CD4-positive, alpha-beta T cell treated with Interferon gamma for 1 hour (primary cell): Measurements from ENCODE around the gene TRAM2.

ENCODE experiments used
- DNase-seq: peaks from one replicate; pipeline ENCODE4 v3.0.0-alpha.2; 2020

TRAM2 gene

DNA sequence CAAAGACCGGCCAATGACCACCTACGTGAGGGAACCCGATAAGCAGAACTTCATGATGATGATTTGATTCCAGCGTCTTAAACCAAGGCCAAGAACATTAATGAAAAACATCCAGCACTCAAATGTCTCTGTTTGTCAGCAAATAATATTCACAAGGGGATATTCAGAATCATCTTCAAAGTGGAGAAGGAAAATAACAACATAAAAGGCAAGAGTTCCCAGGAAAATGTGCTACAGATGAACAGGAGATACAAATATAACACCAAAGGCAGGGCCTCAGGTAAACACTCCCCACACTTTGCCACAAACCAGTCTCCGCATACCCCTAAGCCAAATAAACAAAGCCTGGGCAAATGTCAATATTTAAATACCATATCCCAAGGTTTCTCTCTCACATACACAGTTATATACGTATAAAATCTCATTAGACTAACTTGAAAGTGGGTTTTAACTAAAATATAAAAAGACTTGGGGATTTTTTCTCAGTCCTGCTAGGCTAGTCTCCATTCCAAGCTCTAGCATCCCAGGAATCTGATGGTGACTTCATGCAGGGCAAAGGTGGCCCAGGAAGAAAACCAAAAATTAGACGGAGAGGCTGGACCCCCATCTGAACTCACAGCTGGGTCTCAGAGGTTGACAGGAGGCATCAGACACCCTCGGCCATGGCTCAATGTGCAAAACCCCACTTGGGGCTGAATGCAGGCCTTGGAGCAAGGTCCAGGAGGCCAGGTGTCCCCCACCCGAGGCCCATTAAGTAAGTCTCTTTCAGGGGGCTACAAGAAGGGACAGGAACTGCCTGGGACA, 32.1 kb downstream of the TRAM2 start:
- no peak for DNase-seq

DNA sequence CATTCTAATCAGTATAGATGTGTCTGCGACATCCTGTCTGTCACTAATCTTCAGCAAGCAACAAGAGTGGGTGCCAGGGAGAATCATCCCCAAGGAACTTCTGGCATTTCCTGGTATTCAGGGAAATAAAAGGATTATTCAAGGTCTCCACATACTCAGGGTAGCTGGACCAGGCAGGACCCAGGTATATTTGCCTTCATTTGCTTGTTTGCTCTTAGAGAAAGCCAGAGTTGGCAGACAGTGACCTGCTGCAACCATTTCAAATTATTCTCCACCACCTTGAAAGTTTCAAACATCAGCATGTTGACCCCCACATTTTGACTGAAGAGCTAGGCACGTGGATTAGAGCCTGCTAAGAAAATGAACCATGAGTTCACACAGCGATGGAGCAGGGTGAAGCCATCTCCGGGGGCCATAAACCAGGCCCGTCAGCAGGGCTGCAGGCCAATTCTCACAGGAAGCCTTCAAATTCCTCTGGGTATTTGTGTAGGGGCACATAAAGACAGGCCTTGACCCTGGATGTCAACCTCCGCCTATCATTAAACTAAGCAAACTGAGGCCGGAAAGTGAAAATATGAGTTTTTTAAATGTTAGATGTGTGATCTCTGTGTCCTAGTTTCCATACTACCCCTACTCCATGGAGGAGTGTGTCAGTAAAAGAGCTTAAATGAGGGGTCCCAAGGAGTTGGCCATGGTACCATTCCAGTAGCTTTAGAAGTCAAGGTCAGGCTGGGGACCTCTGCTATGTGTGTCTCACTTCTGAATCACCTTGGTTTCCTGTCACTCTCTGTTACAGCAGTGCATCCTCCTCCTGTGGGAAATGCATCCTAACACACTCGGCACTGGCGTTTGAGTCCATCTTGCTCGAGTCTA, 32.9 kb downstream of the TRAM2 start:
- no peak for DNase-seq

DNA sequence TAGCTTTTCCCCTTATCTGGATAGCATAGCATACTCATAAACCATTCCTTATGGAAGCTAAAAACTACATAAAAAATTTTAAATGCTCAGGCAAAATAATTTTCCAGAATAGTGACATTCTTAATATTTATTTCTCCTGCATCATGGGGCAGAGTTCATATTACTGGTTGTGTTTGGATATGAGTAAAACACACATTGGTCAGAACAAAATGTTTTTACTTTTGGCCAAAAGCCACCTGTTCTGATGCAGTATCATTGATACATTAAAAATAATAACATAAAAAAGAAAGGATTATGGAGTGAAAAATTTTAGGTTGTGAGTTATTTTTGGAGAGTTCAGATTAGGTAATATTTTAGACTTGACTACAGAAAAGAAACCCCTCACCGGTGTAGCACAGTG, 33.6 kb downstream of the TRAM2 start:
- no peak for DNase-seq

DNA sequence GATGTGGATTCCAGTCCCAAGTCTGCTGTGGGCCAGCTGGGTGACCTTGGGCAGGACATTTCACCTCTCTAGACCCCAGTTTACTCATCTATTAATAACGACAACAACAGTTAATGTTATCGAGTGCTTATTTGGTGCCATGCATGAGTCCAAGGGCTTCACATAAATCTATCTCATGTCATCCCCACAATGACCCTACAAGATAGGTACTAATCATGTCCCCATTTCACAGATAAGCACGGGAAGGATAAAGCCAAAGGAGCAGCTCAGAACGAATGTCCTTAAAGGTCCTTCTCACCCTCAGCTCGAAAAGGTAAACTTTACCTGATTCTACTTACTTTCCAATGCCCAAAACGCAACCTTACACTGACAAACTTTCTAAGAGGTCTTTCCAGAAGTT, 35.7 kb downstream of the TRAM2 start:
- no peak for DNase-seq

DNA sequence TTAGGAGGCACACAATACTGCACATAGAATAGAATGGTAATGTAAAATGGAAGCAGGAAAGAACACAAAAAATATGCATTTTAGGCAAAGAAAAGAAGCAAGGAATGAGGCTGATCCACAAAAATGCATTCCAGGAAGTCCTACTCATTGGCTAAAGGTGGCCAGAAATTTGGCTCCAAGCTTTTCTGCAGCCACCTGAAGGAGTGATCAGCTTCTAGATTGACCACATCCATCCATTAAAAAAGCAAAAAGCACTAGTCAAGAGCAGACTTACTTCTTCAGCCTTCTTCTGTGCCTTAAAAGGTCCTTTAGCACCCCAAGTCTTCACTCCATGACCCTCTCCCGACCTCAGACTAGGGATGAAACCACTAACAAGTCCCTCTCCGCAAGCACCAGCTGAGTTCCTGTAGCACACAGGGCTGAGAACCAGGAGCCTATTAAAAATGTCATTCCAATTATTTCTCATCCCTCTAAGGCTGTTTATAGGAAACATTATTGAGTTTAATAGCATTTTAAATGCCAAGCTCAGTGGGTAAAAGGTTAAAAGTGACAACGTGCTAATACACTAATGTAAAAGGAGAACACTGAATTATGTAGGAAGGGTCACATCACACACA, 36.5 kb downstream of the TRAM2 start:
- no peak for DNase-seq

DNA sequence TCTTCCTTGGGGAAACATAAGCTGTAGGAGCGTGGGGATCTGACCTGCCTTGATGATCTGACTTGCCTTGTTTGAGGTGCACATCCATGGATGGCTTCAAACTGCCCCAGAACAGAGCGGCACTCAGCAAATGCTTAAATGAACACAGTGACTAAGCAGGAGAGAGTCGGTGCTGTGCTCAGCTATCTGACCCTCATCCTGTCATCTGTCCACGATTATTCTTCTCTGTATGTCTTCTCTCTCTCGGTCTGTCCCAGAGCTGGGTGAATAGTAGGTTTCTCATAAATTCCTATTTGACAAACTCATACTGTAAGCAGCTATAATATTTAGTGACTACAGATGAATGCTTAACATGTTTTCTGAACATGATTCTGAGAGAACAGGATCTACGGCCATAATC, 37.3 kb downstream of the TRAM2 start:
- DNase-seq, result no peak

DNA sequence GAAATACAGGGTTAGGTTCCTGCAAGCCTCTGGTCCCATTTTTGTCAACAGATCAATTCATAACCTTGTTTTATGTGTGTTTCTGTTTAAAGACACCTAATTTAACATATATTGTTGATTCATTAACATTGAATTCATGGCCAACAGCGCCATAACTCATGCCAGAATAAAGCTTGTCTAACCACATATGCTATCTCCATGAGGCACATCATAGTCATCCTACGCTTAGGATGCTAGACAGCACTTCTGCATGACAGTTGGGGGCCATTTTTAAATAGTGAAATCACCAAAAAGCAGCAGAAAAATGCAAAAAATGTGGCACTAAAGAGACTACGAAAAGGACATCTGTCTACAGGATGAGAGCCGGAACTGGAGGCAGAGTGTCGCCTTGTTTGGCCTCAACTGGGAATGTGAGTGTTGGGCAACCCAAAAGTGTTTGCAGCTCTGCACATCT, 37.9 kb downstream of the TRAM2 start:
- no peak for DNase-seq

DNA sequence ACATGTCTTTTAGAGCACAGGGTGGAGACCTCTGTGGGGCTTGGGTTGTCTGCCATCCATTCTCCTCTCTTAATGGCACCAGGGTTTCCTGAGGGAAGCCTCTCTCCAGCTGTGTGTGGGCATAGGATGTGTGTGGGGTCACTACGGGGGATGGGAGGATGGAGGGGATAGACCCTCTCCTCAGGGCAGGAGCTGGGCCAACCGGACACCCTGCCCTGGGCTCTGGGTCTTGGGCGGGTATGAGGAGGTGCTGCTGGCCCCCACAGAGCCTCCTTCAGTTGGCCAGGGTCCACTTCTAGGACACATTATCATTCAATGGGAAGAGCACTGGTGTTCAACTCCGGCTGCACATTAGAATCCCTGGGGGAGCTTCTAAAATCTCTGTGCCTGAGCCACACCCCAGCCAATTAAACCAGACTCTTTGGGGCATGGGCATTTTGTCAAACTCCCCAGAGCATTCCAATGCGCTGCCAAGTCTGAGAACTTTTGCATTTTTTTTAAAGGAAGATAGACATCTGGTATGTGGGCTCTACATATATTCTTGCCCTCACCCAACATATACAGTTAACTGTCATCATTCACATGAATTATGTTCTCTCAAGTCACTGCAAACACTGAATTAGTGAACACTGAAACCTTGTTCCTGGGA, 38.5 kb downstream of the TRAM2 start:
- DNase-seq, result no peak

DNA sequence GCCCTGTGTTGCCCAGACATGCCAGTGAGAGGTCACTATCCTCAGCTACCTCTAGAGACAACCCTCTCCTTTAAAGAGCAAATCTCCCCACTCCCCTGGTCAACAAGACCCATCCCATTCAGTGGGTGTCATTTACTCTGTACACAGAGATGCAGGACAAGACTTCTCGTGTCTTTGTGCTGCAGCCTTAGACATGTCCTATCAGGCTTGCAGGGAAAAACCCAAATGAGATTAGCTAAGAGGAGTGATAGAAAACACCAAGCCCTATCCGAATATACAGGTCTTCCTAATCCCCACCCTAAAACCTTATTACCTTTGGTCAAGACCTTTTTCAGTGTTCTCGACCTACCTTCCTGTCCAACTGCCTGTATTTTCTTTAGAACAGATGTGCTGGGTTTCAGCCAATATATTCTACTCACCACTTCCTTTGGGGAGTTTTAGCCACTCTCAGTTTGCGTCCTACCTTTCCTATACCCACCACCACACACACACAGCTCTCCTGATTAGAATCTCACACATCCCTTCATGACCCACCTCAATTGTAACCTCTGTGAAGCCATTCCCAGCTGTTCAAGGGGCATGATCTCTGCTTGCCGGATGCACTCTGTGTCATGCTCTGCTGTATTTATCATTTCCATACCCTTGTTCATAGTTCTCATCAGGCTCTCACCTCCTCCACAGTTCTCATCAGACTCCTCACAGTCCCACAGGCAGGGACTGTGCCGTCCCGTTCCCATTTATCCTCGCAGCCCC, 39.7 kb downstream of the TRAM2 start:
- DNase-seq, result no peak

DNA sequence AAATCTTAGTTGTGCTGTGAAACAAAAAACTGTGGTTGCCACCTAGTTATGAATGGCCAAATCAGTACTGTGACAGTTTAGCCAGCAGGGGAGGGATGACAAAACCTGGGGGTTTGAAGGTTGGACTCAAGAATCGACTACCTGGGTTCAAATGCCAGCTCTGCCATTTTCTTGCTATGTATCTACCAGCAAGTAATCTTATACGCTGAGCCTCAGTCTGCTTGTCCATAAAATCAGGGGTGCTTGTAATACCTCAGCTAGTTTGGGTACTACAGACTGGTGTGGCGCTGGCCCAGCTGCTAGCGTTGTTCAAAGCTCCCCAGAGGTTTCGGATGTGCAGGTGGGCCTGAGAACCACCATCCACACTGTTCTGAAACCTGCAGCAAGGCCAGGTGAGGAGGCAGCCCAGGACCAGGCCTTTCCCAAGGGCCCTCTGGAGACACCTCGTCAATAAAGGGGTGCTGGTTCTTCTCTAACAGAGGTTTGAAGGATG, 40.4 kb downstream of the TRAM2 start:
- DNase-seq, result no peak

DNA sequence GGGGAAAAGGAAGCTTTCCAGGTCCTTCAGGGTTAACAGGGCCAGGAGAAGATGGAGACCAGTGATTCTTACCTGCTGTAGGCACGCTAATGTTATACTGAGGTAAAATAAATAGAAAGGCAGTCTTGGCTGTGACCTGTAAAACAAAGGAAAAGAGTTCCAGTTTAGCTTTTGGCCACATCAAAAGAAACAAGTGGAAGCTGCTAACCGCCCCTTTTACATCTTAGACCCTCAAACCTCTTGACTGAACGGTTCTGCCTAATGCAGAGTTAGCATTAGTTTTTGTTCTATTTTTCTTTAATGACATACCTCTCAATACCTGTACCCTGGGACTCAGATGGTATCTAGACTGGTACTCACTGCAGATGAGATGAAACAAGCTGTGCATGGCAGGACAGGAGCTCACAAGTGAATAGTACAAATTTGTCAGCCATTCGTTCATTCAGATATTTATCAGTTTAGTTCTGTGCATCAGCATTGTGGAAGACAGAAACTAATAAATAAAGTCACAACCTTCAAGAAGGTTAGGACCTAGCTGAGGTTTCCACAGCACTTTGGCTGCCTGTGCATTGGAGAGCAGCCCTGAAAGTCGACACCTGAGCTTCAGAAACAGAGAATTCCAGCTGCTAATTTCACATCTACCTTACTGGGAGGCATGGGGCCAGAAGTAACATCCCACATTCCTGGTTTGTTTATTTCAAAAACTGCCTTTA, 41.0 kb downstream of the TRAM2 start:
- DNase-seq, result no peak

DNA sequence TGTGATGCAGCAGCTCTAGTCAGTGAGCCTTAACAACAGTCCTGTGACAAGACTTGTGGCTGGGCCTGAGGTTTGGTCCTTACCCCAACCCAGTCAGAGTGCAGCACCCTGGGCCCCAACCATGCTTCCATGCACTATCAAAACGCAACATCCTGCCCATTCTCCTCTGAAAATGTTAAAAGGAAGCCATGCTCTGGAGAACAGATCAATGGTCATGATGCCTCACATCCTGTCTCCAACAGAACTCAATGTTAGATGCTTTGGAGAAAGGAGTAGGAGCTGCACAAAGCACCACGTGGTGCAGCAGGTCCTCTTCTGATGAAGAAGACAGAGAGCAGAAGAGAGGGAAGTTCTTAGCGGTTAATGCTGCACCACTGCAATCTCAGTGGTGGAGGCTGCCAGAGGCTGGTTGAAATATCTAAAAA, 41.9 kb downstream of the TRAM2 start:
- DNase-seq, result no peak

DNA sequence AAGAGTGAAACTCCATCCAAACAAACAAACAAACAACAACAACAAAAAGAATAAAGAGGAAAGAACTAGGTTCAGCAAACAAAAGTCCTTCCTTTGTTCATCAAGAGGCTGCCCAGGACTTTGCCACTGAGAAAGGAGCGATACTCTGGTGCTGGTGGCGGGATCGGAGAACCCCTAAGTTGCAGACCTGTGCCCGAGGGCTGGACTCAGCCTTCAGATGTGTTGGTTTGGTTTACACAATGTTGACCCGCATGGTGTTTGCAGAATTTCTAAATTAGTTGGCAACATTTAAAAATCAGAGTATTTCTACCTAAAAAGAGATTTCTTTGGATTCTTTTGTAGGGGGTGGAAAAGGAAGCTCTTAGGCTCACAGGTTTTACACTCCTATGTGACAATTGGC, 42.5 kb downstream of the TRAM2 start:
- DNase-seq, result no peak

DNA sequence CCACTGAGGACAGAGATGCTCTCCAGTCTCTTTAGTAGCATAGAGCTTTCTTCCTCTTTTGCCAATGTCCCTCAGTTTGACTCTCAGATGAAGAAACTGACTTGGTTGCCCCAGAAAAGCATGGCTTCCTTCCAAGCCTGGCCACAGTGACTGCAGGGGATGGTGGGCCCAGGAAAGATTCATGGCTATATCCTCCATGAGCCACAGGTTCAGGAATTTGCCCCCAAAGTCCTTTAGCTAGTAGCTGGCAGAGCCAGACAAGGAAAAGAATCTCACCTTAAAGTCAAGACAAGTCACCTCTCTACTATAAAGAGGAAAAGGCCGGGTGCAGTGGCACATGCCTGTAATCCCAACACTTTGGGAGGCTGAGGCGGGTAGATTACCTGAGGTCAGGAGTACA, 43.4 kb downstream of the TRAM2 start:
- DNase-seq, result no peak

DNA sequence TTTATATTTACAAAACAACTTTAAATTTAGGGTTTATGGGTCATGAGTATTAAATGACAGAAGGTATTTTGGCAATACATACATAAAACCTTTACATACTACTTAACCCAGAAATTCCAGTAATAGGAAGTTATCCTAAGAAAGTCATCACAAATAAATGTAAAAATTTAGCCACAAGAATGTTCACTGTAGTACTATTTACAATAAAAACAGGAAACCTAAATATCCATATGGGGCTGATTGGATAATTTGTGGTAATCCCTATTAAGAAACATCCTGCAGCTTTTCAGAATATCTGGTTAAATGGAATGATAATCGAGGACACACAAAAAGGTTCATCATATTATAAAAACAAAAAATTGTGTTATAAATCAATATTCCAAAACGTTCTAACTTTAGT, 44.4 kb downstream of the TRAM2 start:
- no peak for DNase-seq

DNA sequence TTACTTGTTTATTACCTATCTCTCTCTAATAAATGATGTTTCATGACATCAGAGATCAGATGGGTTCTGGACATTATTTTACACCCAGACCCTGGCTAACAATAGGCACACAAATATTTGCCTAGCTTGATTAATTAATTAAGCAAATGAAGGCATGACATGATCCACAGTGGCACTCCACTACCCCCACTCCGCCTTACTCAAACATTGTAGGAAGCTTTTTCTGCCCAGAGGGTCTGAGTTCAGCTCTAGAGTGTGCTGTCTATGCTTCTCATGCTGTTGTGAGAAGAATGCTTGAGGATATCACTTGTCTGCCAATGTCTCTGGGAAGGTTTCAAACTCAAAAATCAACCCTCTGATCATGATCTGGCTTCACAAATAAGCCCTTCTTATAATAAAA, 45.0 kb downstream of the TRAM2 start:
- DNase-seq, result no peak

DNA sequence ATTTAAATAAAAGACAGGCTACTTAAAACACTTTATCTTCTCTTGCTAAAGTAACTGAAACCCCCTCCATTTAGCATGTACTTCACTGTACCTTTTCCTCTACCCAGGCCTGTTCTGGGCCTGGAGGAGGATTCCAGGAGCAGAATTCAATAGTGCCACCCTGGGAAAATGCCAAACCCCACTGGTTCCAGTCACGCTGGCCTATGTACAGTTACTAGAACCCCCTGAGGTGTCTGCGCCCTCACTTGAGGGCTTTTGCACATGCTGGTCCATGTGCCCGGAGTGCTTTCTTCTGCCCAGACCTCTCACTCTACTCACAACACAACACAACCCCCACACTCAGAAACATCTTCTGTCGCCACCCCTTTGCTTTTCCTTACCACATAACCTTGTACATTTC, 45.5 kb downstream of the TRAM2 start:
- DNase-seq, result no peak

DNA sequence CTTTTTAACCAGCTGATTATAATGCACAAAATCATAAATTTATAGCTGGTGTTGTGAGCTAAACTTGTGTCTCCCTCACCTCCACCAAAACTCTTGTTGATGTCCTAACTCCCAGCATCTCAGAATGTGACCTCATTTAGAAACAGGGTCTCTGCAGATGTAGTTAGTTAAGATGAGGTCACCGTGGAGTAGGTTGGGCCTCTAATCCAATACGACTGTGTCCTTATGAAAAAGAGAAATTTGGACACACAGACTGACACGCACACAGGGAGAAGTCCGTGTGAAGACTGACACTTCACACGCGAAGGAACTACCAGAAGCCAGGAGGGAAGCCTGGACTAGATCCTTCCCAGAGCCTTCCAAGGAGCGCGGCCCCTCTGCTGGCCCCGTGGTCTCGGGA, 46.5 kb downstream of the TRAM2 start:
- DNase-seq, result no peak

DNA sequence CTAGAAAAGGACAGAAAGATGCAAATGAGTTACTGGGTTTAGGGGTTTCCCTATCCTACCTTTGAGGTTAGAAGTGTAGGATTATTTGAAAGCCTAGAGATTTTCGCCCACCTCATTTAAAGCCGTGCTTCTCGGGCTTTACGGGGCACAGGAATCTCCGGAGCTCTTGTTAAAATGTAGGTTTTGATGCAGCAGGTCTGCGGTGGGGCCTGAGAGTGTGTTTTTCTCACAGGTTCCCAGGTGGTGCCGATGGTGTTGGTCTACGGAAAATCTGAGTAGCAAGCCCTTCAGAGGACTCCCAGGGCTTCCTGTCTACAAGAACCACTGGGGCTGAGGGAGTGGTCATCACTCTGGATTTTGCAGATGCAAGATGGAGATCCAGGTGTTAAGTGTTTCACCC, 47.5 kb downstream of the TRAM2 start:
- no peak for DNase-seq

DNA sequence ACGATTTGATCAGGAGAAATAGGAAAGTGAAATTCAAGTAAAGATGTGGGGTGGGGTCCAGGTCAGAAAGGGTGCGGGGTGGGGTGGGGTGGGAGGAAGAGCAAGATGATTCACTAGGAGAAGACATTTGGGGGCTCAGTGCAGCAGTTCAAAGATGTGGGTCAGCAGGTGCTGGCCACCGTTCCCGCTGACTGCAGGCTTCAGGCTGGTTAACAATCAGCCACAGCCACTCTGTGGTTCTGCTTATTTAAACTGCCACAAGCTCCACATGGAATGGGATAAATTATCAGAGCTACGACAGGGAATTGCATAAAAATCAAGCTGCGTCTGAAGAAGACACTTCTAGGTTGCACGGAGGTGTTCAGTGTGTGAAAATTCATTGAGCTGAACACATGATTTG, 49.4 kb downstream of the TRAM2 start:
- no peak for DNase-seq

DNA sequence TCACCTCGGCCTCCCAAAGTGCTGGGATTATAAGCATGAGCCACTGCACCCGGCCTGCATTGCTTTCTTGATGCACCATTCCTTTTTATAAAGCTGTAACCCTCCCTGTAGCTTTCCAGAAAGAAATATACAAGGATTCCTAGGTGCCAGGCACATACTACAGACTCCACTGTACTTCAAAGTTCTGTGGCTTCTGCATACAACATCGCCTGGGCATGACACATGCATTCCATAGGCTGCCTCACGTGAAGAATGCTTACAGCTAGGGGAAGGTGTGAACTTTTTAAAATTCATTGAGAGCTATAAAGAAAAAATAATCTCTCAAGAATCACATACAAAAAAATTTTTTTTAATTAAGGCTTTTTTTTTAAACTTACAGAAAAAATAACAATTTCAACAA, 50.2 kb downstream of the TRAM2 start:
- no peak for DNase-seq

DNA sequence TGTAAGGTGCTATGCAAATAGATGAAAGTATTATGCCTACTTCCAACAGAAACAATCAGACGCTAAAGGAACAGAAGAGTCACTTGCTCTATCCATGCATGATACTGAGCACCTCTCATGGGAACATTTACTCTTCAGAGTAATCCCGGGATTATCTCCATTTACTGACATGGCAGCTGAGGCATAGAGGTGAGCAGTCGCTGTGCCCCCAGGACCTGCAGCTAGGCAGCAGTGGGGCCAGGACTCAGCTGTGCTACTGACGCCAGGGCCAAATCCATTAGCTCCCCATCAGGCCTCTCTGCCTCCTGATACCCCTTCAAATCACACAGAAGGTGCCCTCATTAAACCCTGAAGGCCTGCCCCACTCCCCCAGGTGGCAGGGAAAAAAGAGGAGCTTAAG, 51.9 kb downstream of the TRAM2 start:
- no peak for DNase-seq
